A375 (cell line): Measurements from ENCODE around the gene METTL15. TPM values are rescaled to one million over a fixed set of nuclear protein-coding genes. Genes with fewer than 3 reads are reported as not detected.

Experiments used
- small RNA-seq: library from RNA; depleted of rRNA; stranded (forward); fragments of <200 nt; gene quantifications from one replicate; pipeline ENCODE3, GENCODE V24; 2014
- total RNA-seq: library from RNA; depleted of rRNA; stranded (reverse); fragments of >200 nt; shearing (Covaris generic); gene quantifications from 2 replicates; pipeline ENCODE4 v1.2.3, GENCODE V29; 2014; rRNA removed

METTL15 gene, protein sequence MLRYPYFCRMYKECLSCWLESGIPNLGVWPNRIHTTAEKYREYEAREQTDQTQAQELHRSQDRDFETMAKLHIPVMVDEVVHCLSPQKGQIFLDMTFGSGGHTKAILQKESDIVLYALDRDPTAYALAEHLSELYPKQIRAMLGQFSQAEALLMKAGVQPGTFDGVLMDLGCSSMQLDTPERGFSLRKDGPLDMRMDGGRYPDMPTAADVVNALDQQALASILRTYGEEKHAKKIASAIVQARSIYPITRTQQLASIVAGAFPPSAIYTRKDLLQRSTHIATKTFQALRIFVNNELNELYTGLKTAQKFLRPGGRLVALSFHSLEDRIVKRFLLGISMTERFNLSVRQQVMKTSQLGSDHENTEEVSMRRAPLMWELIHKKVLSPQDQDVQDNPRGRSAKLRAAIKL
- 4.8 and 7.5 TPM in 2 replicates for total RNA-seq

DNA sequence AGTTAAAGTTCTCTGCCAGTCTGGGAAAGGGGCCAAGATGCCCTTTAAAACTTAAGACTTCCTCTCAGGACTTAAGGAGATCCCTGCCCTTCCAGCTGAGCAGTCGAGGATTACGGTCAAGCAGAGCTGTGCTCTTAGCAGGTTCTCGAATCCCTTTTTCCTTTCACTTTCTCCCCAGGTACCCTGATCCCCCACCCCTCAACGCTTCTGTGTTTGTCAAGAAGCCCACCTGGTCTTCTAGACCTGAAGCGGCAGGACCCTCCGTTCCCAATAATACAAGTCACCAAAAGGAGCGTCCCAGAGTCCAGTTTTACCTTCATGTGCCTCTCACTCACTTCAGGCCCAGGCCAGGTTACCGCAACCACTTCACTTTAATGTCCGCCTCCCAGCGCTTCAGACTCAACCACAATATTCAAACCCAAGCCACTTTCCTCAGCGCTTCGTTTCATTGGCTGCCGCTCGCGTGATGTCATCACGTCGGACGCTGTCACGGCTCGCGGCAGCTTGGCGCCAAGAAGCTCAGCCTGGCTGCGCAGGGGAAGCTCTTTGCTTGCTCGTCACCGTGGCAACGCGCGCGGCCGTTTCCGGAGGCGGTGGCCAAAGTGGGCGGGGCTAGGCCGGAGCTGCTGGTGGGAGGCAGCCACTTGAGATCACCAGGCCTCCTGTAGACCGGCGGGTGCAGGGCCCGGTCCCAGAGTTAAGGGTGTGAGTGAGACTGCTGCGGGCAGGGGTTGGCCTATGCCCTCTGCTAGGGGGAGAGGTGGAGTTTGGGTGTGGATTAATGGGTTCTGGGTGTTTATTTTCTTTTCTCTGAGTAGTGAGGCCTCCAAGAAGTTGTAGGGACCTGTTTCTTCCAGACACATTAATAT is at the start of gene METTL15, which contains the start of gene KIF18A:
Gene METTL15, plus strand, starts transcription at position 639 of the 869 bp plus-strand sequence. CDS start 4,947 bp downstream, outside the sequence.
Gene KIF18A, minus strand, starts transcription at position 407 of the 869 bp plus-strand sequence. CDS start 10,209 bp downstream, outside the sequence.

Small RNA genes within 50 kb of the gene (small RNA-seq; reads per million reads assigned to genes)
- not detected for gene AC023206.1

Other genes with a start within 250 kb of the METTL15 start
- 12.3 and 18.4 TPM in 2 replicates for gene KIF18A, start 232 bp upstream of the METTL15 start, total RNA-seq